HG02970 (cell line): ENCODE measurements around the gene MYLK2.

Experiments
- ATAC-seq: cut with Tn5 transposase; IDR thresholded peaks from one replicate; pipeline ENCODE4 v1.9.1; 2021; ENCODE audit warnings: mild to moderate bottlenecking, moderate library complexity, moderate number of reproducible peaks; ENCODE audit not compliant: unreplicated experiment, low FRiP score

The MYLK2 gene

GRCh38 chr20:31849306-31849930 is 30.3 kb downstream of the MYLK2 start:
- no peak for ATAC-seq

- no peak for ATAC-seq
These were observed 32.2 kb downstream of the MYLK2 start for GRCh38 chr20:31851240-31851955.

- ATAC-seq = no peak
These were observed 34.3 kb downstream of the MYLK2 start for GRCh38 chr20:31853481-31853880.

GRCh38 chr20:31856516-31856915 is 37.4 kb downstream of the MYLK2 start:
- ATAC-seq = no peak

GRCh38 chr20:31857861-31858759 is 39.0 kb downstream of the MYLK2 start:
- no peak for ATAC-seq

- ATAC-seq = no peak
These were observed 39.6 kb downstream of the MYLK2 start for GRCh38 chr20:31858760-31859083.

- no peak for ATAC-seq
These were observed 40.3 kb downstream of the MYLK2 start for GRCh38 chr20:31859266-31859997.

- no peak for ATAC-seq
These were observed 40.8 kb downstream of the MYLK2 start for GRCh38 chr20:31859998-31860380.

GRCh38 chr20:31860390-31861134 is 41.4 kb downstream of the MYLK2 start:
- ATAC-seq = no peak

GRCh38 chr20:31861135-31861384 is 41.9 kb downstream of the MYLK2 start:
- no peak for ATAC-seq

GRCh38 chr20:31861385-31862156 is 42.4 kb downstream of the MYLK2 start:
- no peak for ATAC-seq

- ATAC-seq = no peak
These were observed 43.0 kb downstream of the MYLK2 start for GRCh38 chr20:31862157-31862470.

GRCh38 chr20:31862506-31862905 is 43.4 kb downstream of the MYLK2 start:
- no peak for ATAC-seq

- ATAC-seq = no peak
These were observed 44.3 kb downstream of the MYLK2 start for GRCh38 chr20:31863296-31864085.

- ATAC-seq = no peak
These were observed 45.6 kb downstream of the MYLK2 start for GRCh38 chr20:31864521-31865400.

- ATAC-seq = no peak
These were observed 47.1 kb downstream of the MYLK2 start for GRCh38 chr20:31866221-31866620.

GRCh38 chr20:31868853-31869672 is 49.9 kb downstream of the MYLK2 start:
- ATAC-seq = no peak
